GM21576 (cell line): Measurements from ENCODE around the gene FMNL1.
A peak's percentile ranks its signal among the peaks of the same experiment; 100 is the strongest.

Experiments used
- ATAC-seq: cut with Tn5 transposase; IDR thresholded peaks from one replicate; pipeline ENCODE4 v1.9.1; 2021; ENCODE audit warnings: mild to moderate bottlenecking, moderate library complexity; ENCODE audit not compliant: unreplicated experiment

The FMNL1 gene

DNA sequence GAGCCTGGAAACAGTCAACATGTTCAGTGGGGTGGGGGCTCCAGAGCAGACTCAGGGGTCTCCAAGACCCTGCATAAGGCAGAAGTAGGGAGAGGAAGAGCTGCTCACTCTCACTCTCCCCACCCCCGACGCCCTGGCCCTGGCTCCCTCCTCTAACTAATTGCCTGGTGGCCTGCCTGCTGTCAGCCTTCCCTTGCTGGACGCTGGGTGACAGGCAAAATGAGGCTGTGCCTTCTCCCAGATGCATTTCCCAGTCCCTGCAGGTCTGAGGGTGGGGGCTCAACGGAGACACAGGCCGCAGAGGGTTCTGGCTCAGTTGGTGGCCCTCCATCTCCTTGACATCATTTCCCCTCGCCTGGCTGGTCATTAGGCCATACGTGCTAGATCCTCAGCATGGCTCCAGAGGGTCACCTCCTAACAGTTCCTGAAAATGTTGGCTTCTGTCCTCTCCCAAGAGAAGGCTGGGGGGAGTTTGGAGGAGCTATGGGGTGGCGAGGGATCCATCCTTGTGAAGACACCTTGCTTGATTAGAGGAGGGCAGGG is 1.4 kb downstream of the FMNL1 start:
- no peak for ATAC-seq

DNA sequence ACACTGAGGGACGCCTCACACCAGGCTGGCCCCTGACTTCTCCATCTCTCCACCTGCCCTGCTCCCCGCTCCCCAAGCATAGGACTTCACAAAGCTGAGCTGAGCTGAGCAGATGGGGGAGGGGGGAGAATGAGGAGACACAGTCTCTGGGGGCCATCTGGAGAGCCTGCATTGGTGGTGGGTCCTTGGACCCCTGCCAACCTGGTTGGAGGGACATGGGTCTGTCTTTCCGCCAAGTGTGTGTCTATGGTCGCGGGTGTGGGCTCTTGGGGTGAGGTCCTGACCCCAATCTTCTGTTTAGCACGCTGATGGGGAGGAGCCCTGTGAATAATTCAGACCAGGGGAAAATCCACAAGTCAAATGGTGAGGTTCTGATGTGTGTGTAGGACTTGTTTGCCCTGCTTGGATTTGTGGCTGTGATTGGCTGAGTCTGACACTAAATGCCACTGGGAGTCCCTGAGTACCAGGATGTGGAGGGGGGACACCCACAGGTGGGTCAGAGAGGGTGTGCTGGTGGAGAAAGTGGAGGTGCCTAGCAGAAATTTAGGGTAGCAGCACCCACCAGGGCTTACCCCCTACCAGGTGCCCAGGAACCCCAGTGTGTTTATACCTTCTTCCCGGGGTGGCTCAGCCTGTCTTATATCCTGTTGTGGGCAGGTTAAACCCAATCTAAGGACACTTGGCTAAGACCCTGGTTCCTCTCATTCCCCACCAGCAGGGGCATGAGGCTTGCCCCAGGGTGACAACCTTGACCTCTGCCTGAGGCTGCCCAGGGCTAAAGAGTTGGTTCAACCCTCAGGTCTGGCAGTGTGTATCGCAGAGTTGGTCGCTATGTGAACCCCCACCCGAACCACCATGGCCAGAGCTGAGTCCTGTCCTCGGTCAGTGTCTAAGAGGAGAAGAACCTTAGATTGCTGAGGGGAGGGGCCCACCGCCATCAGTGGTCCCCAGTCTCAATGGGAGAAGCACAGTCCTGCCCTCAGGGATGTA is 2.1 kb downstream of the FMNL1 start:
- ATAC-seq, result no peak

DNA sequence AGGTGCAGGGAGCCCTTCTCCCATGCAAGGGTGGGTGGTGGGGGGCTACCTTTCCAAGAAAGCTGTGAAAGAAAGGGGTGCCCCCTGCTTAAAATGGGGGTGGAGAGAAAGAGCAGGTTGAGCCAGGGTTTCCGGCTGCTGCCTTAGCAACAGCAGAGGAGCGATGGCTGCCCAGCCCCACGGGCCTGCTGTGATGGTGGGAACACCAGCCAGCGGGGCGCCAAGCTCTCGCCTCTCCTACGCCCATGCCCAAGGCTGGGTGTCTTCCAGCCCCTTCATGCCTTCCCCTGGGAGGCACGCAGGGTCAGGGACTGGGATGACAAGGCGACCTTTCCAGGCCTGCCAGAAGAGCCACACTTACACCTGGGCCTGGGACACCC is 3.0 kb downstream of the FMNL1 start:
- ATAC-seq, result no peak

DNA sequence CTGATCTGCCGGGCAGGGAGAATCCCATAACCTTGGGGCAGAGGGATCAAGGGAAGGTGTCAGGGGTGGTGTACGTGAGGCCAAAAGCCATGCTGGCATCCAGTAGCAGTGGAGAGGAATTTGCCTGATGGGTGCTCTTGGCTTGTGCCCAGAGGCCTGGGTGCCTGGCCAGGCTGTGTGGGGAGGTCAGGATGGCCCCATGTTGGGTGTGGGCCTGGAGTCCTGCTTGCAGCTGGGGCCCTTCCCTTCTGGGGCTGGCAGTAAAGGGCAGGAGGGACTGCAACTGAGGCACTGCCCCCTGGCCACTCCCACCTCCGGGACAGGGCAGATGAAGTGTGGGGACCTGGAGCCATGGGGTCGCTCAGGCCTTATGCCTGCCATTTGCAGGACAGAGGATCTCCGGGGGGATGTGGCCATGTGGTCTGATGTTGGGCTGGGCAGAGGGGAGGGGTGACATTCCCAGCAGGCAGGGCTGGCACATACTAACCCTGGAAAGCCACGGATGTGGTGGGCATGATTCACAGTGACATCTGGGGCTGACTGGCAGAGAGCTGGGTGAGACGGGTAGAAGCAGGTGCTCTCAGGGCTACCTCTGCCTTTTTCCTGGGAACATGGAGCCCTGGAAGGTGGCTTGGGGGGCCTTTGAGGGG is 3.5 kb downstream of the FMNL1 start:
- no peak for ATAC-seq

DNA sequence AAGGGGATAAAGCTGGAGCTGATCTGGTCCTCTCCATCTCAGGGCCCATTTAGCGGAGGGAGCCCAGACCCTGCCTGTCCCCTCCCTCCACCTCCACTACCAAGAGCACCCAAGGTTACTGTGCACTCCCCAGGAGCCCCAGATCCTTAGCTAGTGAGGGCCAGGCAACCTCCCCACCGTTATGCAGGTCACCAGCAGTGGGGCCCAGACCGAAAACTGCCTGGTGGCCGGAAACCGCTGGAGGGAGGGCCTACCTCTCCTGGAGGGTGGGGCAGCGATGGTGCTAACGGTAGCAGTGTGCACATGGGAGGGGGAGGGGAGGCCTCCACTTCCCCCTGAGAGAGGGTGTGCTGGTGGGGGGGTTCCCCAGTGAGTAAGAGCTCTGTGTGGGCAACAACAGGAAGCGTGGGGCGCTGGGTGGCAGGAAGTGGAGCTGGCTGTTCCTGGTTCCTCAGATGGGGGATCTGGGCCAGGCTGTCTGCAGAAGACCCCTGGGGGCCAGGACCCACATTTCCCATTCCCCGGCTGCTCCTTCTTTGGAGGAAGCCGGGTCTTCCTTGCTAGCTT is 4.4 kb downstream of the FMNL1 start:
- peak; percentile 41 for ATAC-seq

DNA sequence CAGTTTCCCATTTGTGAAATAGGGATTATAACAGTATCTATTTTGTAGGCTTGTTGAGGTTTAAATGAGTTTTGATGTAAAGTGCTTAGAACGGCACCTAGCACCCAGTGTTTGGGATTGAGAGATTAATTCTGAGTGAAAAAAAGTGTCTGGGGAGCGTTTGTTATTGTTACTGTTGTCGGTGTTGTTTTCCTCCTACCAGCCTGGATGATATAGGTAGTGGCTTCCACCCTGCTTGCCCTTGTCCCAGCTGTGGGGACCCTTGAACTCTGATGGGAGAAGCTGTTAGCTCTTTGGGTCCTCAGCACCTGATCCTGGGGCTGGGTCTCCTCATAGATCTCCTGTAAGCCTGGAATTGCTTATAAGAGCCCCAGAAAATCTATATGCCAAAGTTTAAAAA is 4.9 kb downstream of the FMNL1 start:
- ATAC-seq, result no peak

DNA sequence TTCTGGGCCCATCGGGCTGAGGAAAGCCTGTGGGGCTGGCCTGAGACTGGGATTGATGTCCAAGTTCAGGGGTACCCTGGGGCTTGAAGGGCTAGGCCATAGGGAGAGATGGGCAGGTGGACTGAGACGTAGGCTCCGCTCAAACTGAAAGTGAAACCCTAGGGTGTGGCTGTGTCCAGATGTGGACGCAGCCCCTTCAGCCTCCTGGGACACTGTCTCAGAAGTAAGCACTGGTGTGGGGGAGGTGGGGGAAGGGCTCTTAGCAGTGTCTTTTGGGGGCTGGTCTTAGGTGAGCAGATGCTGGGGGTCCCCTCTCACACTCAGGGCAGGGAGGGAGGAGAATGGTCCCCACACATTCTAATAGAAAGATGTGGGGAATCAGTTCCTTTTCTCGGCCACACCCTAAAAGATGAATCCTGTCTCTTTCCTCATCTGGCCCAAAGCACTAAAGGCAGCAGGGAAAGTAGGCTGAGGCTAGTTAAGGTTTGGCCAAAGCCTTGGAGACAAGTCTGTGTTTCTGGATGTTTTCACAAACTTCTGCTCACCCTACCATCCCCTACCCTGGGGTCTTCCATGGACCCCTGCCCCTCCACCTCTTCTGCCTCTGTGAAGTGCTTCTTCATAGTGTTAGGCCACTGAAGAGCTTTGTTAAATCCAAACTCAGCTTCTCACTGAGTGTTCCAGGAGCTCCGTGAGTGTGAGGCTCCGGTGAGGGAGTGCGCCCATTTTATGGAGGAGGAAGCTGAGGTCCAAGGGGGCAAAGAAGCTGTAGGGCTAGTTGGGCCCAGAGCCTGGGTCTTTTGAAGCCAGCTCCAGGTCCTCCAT is 5.6 kb downstream of the FMNL1 start:
- ATAC-seq, result no peak

DNA sequence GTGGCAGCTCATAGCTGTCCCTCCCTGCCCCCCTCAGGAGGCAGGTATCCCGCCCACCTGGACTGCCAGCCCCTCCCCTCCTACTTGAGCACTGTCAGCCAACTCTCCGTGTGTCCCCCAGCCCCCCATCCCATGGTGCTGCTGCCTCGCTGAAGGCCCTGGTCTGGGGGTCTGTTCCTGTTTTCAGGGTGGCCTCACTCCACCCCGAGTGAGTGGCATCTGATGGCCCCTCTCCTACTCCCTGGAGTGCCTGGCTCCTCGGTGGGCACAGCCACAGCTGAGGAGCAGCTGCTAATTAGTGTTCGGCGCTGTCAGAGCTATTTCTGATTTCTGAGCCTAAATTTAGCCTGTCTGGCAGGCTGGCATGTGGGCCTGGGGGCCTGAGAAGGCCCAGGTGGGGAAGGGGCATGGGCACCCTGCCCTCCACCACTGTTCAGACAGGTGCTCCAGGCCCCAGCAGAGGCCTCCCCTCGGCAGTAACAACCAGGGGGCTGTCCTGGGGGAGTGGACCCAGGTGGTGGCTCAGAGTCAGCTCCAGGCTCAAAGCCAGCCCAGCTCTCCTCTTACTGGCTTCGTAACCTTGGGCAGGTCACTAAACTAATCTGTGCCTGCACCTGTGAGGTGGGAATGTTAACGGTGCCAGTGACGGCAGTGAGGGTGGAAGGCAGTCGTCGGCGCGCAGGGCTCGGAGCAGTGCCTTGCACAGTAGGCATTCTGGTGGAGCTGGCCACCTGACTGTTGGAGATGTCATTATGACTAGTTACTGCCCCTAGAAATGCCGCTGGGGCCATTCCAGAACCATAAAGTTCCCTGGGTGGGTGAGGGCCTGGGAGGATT is 6.5 kb downstream of the FMNL1 start:
- ATAC-seq, result no peak

DNA sequence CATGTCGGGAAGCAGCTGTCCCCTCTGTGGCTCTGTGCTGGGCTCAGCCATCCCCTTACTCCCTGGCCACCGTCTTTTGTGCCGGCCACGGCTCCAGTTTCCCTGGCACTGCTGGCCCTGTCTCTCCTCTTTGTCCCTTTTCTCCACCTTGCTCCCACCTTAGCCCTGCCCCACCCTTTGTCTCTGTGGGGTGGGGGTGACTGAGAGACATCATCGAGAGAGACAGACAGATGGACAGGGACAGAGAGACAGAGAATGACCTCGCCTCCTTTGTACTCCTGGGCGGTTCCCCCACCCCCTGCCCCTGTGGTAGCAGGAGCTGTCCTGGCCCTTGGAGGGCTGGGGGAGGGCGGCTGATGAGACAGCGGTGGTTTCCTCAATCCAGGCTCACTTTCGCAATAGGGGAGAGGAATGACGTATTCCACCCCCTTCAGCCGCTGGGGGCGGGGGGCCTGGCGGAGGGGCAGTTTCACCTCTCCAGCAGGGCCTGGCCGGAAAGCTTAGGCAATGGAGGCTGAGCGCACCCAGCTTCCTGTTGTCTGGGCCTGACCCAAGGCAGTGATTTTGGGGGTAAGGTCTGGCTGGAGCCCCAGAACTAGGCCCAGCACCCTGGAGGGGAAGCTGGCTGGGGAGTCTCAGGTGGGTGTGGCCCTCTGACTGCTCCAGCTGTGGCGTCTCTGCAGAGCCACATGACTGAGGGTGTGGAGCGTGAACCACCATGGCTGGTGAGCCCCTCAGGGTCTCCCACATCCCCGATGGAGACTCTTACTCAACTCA is 7.3 kb downstream of the FMNL1 start:
- ATAC-seq, result no peak

DNA sequence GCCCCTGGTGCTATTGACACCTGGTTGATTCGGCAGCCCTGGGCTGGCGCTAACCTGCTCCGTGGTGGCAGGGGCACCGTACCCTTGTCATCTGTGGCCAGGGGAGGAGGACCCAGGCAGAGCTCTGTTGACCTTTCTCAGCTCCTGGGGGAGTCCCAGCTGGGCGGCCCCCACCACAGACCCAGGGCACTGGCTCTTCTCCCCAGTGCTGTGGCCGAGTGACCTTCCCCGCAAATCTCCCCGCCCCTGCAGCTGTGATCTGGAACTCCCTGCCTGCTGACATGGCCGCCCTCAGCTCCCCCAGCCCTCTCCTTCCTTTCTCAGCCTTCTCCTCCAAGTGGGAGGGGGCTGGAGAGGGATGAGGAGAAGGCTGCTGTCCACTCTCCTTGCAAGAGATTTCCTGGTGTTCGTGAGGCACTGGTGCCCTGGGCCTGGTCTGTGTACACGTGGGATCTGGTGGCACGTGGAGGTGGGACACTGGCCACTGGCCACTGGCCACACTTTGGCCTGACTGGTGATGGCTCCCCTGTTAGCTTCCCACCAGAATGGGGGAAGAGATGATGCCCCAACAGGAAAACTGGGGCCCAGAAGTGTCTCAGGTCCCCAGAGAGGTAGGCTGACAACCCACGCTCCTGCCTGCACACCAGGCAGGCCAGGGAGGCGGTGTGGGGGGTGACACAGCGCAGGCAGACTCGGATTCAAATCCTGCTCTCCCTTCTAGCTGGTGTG is 8.2 kb downstream of the FMNL1 start:
- no peak for ATAC-seq

DNA sequence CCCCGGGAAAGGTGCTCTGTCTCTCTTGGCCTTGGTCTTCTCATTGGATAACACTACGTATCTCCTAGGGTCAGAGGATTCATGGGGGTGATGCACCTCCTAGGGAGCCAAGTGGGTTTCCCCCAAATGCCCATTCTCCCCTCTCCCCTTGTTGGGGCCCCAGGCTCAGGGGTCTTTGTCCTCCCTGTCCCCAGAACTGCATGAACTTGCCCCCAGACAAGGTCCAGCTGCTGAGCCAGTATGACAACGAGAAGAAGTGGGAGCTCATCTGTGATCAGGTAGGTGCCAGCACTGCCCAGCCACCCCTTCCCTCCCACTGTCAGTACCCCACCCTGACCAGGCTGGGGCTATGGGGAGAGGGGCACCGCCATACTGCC is 8.7 kb downstream of the FMNL1 start:
- no peak for ATAC-seq

DNA sequence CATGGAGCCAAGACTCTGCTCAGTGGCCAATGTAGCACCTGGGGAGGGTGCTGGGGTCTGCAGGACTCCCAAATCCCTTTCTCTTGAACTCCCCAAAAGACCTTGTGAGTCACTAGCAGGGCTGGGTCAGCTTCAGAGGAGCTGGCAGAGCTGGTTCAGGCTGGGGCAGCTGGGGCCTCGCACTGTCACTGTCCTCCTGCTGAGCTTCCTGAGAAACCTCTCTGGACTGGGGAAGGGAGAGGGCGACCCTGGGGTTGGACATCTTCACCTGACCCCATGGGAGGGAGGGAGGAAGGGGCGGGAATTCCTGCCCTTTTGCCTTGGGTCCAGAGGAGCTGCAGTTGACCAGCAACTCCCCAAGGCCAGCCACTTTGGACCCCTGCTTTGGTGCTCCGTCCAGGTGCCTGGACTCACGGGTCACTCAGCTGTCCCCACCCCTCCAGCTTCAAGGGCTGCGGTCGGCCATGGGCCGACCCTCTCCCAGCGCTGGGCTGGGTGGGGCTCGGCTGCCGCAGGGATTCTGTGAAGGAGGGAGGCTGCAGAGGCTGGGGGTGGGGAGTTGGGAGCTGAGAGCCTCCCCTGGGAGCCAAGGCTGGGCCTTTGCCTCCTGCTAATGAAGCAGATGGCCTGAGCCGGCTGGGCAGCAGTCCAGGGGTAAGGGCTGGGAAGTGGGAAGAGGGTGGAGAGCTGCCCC is 9.2 kb downstream of the FMNL1 start:
- no peak for ATAC-seq

DNA sequence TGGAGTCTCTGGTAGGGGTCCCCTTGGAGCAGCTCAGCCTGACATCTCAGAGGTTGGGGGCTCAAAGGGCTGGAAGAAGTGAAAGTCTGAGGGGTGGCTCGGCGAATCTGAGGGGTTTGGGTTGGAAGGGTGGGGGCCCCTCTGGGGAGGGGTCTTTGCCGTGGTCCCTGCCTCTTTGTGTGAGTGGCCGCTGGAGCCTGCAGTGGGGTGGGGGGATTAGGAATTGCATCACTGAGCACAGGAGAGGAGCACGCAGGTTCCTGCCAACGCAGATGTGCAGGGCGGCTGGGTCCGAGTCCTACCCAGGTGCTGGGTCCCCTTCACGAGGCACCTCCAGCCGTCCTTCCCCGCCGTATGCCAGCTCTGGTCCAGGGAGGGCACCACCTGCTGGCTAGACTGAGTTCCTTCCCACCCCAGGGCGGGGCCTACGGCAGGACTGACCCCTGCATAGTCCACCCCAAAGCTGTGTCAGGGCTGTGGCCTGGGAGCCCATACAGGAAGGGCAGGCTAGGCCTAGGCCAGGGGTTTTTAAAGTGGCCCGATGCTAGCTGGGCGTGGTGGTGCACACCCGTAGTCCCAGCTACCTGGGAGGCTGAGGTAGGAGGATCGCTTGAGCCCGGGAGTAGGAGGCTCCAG is 9.9 kb downstream of the FMNL1 start:
- no peak for ATAC-seq

DNA sequence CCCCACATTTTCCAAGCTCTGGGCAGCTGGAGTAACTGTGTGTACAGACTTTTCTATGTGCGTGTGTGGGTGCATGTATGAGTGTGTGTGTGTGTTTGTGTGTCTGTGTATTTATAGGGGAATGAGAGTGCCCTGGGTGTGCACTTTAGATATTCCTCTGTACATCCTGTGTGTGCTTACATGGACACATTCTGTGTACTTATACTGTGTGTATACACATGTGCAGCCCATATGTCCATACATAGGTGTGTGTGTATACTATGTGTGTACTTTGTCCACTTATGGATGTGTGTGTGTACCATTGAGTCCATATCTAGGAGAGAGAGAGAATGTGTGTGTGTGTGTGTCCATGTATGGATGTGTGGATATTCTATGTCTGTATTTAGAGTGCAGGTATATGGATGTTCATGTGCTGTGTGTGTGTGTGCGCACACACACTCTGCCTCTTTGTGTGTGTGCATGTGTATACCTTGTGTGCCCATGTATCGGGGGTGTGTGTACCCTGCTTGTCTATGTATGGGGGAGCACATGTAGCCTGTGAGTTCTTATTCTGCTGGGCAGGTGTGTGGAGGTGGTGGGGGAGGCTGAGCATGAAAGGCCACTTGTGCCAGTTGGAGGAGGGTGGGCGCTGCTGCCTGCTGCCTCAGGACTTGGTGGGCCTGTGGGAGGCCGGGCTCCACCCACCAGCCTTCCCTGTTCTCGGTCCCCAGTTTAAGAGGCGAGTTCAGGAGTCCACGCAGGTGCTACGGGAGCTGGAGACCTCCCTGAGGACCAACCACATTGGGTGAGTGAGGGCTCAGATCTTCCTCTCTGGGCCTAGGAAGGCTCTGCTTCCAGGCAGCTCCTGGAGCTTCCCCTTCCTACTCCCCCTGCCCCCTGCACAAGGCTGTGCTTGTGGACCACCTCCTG is 11.1 kb downstream of the FMNL1 start:
- no peak for ATAC-seq

DNA sequence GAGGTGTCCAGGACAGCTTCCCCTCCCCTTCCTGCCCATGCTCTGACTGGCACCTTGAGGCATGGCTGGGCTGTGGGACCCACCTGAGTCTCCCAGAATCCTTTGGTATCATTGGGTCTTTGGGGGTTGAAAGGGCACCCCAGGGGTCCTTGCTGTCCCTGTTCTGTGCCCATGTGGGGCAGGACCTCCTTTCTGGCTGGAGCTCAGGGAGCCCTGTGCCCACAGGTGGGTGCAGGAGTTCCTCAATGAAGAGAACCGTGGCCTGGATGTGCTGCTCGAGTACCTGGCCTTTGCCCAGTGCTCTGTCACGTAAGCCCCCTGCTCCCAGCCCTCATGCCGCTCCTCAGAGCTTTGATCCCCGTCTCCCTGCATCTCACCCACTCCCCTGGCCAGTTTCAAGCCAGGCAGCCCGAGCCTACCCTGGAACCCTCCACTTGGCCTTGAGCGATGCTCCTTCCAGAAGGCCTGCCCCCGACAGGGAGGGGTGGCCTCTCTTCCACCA is 11.8 kb downstream of the FMNL1 start:
- no peak for ATAC-seq
